GM21723 (cell line): ENCODE measurements around the gene LYST.

Experiments used
- ATAC-seq: cut with Tn5 transposase; IDR thresholded peaks from one replicate; pipeline ENCODE4 v1.9.1; 2021; ENCODE audit warnings: mild to moderate bottlenecking, moderate library complexity; ENCODE audit not compliant: unreplicated experiment

Gene LYST

GRCh38 chr1:235614442-235614954 lies 252.2 kb downstream of the LYST start:
- no peak for ATAC-seq

DNA sequence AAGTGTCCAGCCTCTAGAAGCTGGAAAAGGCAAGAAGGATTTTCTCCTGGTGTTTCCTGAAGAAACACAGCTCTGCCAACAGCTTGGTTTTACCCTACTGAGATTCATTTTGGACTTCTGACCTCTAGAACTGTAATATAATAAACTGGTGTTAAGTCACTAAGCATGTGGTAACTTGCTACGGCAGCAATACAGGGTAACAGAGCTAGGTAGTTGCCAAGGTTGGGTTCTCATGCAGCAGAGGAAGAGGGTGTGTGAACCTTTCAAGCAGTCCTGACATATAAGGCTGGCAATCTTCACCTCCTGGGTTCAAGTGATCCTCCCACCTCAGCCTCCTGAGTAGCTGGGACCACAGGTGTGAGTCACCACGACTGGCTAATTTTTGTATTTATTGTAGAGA lies 253.1 kb downstream of the LYST start:
- no peak for ATAC-seq

GRCh38 chr1:235612761-235613160 lies 253.9 kb downstream of the LYST start:
- ATAC-seq = no peak
